ENCODE measurements around the gene PRPF31.

DNA sequence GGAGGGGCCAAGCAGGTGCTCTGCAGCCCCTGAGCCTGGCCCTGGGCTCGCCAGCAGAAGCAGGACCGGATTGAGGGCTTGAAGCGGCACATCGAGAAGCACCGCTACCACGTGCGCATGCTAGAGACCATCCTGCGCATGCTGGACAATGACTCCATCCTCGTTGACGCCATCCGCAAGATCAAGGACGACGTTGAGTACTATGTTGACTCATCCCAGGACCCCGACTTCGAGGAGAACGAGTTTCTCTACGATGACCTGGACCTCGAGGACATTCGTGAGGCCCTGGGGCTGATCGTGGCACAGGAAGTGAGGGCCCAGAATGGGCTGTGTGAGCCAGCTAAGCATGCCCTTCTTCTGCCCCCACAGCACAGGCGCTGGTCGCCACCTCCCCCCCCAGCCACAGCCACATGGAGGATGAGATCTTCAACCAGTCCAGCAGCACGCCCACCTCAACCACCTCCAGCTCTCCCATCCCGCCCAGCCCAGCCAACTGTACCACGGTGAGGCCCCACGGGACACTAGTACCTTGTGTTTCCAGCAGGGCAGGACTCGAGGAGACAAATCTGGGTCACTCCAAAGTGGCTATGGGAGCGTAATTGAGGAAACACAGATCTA, 30.1 kb downstream of the PRPF31 start:
- TF ChIP-seq, protein P1, sequence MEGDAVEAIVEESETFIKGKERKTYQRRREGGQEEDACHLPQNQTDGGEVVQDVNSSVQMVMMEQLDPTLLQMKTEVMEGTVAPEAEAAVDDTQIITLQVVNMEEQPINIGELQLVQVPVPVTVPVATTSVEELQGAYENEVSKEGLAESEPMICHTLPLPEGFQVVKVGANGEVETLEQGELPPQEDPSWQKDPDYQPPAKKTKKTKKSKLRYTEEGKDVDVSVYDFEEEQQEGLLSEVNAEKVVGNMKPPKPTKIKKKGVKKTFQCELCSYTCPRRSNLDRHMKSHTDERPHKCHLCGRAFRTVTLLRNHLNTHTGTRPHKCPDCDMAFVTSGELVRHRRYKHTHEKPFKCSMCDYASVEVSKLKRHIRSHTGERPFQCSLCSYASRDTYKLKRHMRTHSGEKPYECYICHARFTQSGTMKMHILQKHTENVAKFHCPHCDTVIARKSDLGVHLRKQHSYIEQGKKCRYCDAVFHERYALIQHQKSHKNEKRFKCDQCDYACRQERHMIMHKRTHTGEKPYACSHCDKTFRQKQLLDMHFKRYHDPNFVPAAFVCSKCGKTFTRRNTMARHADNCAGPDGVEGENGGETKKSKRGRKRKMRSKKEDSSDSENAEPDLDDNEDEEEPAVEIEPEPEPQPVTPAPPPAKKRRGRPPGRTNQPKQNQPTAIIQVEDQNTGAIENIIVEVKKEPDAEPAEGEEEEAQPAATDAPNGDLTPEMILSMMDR (optimal IDR thresholded peaks at IDR 0.05 in 1 of 3, IDR thresholded peaks at IDR 0.05 in 1 of 3, conservative IDR thresholded peaks at IDR 0.05 in 1 of 3; ENCODE audit: extremely low read depth in 1 of 3, insufficient read depth in 2 of 3, low read length in 3 of 3) = no peak
- TF ChIP-seq EZH2 (IDR thresholded peaks at IDR 0.05; ENCODE audit: low read length) = no peak

Measured in keratinocyte (primary cell).